HepG2 (cell line): ENCODE data around the gene MBD5. TPM values are rescaled to one million over a fixed set of nuclear protein-coding genes. Genes with fewer than 3 reads are reported as not detected.
A peak's percentile ranks its signal among the peaks of the same experiment; 100 is the strongest.

Source experiments
- CBX5 ChIP-seq: sonication (generic); formaldehyde crosslinking; IDR thresholded peaks from 2 replicates; pipeline ENCODE4 v1.4.0; 2020; ENCODE audit warnings: missing genetic modification reagents, borderline replicate concordance
- HNRNPL ChIP-seq: fragments of 200-400 bp; formaldehyde crosslinking; IDR thresholded peaks from 2 replicates; pipeline ENCODE4 v1.6.1; 2017; ENCODE audit warnings: mild to moderate bottlenecking, low read depth, low read length
- NFIB ChIP-seq: sonication (generic); formaldehyde crosslinking; IDR thresholded peaks from 2 replicates; pipeline ENCODE4 v1.9.0; 2021; ENCODE audit warnings: missing genetic modification reagents, mild to moderate bottlenecking, borderline replicate concordance
- PAWR ChIP-seq: sonication (generic); formaldehyde crosslinking; IDR thresholded peaks from 2 replicates; pipeline ENCODE4 v1.4.0; 2020; ENCODE audit warnings: missing genetic modification reagents, mild to moderate bottlenecking, borderline replicate concordance
- PCBP2 ChIP-seq: fragments of 200-400 bp; formaldehyde crosslinking; optimal IDR thresholded peaks from 2 replicates; pipeline ENCODE3; 2018; ENCODE audit warnings: low read length, low read depth; ENCODE audit not compliant: poor library complexity, severe bottlenecking
- PHB2 ChIP-seq: fragments of 450-650 bp; IDR thresholded peaks from 2 replicates; pipeline ENCODE4 v1.6.1; 2018; ENCODE audit not compliant: partially characterized antibody
- POGZ ChIP-seq: sonication (generic); formaldehyde crosslinking; IDR thresholded peaks from 2 replicates; pipeline ENCODE4 v1.4.0; 2020; ENCODE audit warnings: mild to moderate bottlenecking, missing genetic modification reagents
- TARDBP ChIP-seq: sonication (generic); formaldehyde crosslinking; IDR thresholded peaks from 2 replicates; pipeline ENCODE4 v1.8.0; 2022; ENCODE audit warnings: mild to moderate bottlenecking, missing genetic modification reagents
- TBP ChIP-seq: sonication (generic); formaldehyde crosslinking; IDR thresholded peaks from 2 replicates; pipeline ENCODE4 v1.5.0; 2020; ENCODE audit warnings: missing genetic modification reagents
- THAP11 ChIP-seq: IDR thresholded peaks from 2 replicates; pipeline ENCODE4 v1.6.1; 2016; ENCODE audit warnings: missing biosample characterization, missing genetic modification reagents
- ZC3H4 ChIP-seq: sonication (generic); formaldehyde crosslinking; IDR thresholded peaks from 2 replicates; pipeline ENCODE4 v1.4.0; 2020; ENCODE audit warnings: missing genetic modification reagents, borderline replicate concordance
- ZFAT ChIP-seq: sonication (generic); formaldehyde crosslinking; conservative IDR thresholded peaks from 2 replicates; pipeline ENCODE4 v1.8.1; 2023; ENCODE audit warnings: missing genetic modification reagents, inconsistent platforms
- ZNF331 ChIP-seq: sonication (generic); formaldehyde crosslinking; IDR thresholded peaks from 2 replicates; pipeline ENCODE4 v1.4.0; 2020; ENCODE audit warnings: missing genetic modification reagents
- ZNF724P ChIP-seq: sonication (generic); formaldehyde crosslinking; IDR thresholded peaks from 2 replicates; pipeline ENCODE4 v1.8.0; 2022; ENCODE audit warnings: missing genetic modification reagents, borderline replicate concordance
- ZSCAN9 ChIP-seq: IDR thresholded peaks from 2 replicates; pipeline ENCODE4 v1.6.1; 2016; ENCODE audit warnings: borderline replicate concordance
- polyA plus RNA-seq, 8 experiments: library from polyadenylated mRNA; depleted of rRNA in 3 of 8; stranded (reverse) in 7 of 8; unstranded in 1 of 8; fragments of >200 nt; fragmentation: Illumina TruSeq in 4 of 8; extraction: Trizol in 4 of 8; gene quantifications; 2 replicates each; pipeline versions ENCODE4 v1.2.1 to v1.2.3, GENCODE V29; 2011 to 2016; ENCODE audit warnings: low read depth in 4 of 8, missing spikeins in 1 of 8, mixed read lengths in 1 of 8; ENCODE audit not compliant: insufficient read depth in 1 of 8
- total RNA-seq, 5 experiments: library from RNA; depleted of rRNA; stranded (reverse); fragments of >200 nt; fragmentation: Illumina TruSeq; extraction: Trizol; gene quantifications; 2 replicates each; pipeline ENCODE4 v1.2.3, GENCODE V29; 2016; ENCODE audit warnings: low read depth in 1 of 5
- TF ChIP-seq, protein P1 (sequence below), 2 experiments: sonication (generic) in 1 of 2; formaldehyde crosslinking in 1 of 2; IDR thresholded peaks; 2 replicates each; pipeline versions ENCODE4 v1.4.0 to v1.6.1; 2016 to 2020; ENCODE audit warnings: borderline replicate concordance in 1 of 2, low read depth in 1 of 2, mild to moderate bottlenecking in 1 of 2, missing genetic modification reagents in 1 of 2
- TF ChIP-seq, protein P2 (sequence below): sonication (generic); formaldehyde crosslinking; IDR thresholded peaks from 2 replicates; pipeline ENCODE4 v1.4.0; 2020; ENCODE audit warnings: missing genetic modification reagents, mild to moderate bottlenecking, borderline replicate concordance
- TF ChIP-seq, protein P3 (sequence below): sonication (generic); formaldehyde crosslinking; IDR thresholded peaks from 2 replicates; pipeline ENCODE4 v1.4.0; 2020; ENCODE audit warnings: mild to moderate bottlenecking, missing genetic modification reagents, borderline replicate concordance

The MBD5 gene
- total and polyA plus RNA-seq, 2 of the 13 experiments (the other 11 are each of a cell fraction or from before 2014, with no cell fraction given): 13.5 to 26.4 TPM

- TF ChIP-seq, protein P1, sequence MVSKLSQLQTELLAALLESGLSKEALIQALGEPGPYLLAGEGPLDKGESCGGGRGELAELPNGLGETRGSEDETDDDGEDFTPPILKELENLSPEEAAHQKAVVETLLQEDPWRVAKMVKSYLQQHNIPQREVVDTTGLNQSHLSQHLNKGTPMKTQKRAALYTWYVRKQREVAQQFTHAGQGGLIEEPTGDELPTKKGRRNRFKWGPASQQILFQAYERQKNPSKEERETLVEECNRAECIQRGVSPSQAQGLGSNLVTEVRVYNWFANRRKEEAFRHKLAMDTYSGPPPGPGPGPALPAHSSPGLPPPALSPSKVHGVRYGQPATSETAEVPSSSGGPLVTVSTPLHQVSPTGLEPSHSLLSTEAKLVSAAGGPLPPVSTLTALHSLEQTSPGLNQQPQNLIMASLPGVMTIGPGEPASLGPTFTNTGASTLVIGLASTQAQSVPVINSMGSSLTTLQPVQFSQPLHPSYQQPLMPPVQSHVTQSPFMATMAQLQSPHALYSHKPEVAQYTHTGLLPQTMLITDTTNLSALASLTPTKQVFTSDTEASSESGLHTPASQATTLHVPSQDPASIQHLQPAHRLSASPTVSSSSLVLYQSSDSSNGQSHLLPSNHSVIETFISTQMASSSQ (IDR thresholded peaks at IDR 0.05; ENCODE audit: low read depth): no peak
- TF ChIP-seq, protein P1 (CRISPR knock-in tag; IDR thresholded peaks at IDR 0.05; ENCODE audit: borderline replicate concordance): no peak
- TF ChIP-seq PHB2 (no peak), NFIB (no peak), POGZ (CRISPR knock-in tag) (peak; percentile 62; the same call in 1 of the 2 replicates), THAP11 (CRISPR knock-in tag) (0 out of 2 replicates have a peak, but pooled peaks have one; percentile 40), ZNF724P (CRISPR knock-in tag) (0 out of 2 replicates have a peak, but pooled peaks have one; percentile 20), TARDBP (CRISPR knock-in tag) (0 out of 2 replicates have a peak, but pooled peaks have one; percentile 40), ZFAT (CRISPR knock-in tag) (no peak), HNRNPL (no peak), PCBP2 (no peak), ZNF331 (CRISPR knock-in tag) (0 out of 2 replicates have a peak, but pooled peaks have one; percentile 61), CBX5 (CRISPR knock-in tag) (peak; percentile 57; the same call in 1 of the 2 replicates), ZSCAN9 (CRISPR knock-in tag) (peak; percentile 75), ZC3H4 (CRISPR knock-in tag) (no peak), TBP (CRISPR knock-in tag) (no peak), PAWR (CRISPR knock-in tag) (no peak)
- TF ChIP-seq, protein P2, sequence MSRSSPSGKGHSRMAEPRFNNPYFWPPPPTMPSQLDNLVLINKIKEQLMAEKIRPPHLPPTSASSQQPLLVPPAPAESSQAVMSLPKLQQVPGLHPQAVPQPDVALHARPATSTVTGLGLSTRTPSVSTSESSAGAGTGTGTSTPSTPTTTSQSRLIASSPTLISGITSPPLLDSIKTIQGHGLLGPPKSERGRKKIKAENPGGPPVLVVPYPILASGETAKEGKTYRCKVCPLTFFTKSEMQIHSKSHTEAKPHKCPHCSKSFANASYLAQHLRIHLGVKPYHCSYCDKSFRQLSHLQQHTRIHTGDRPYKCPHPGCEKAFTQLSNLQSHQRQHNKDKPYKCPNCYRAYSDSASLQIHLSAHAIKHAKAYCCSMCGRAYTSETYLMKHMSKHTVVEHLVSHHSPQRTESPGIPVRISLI (CRISPR knock-in tag): no peak
- TF ChIP-seq, protein P3, sequence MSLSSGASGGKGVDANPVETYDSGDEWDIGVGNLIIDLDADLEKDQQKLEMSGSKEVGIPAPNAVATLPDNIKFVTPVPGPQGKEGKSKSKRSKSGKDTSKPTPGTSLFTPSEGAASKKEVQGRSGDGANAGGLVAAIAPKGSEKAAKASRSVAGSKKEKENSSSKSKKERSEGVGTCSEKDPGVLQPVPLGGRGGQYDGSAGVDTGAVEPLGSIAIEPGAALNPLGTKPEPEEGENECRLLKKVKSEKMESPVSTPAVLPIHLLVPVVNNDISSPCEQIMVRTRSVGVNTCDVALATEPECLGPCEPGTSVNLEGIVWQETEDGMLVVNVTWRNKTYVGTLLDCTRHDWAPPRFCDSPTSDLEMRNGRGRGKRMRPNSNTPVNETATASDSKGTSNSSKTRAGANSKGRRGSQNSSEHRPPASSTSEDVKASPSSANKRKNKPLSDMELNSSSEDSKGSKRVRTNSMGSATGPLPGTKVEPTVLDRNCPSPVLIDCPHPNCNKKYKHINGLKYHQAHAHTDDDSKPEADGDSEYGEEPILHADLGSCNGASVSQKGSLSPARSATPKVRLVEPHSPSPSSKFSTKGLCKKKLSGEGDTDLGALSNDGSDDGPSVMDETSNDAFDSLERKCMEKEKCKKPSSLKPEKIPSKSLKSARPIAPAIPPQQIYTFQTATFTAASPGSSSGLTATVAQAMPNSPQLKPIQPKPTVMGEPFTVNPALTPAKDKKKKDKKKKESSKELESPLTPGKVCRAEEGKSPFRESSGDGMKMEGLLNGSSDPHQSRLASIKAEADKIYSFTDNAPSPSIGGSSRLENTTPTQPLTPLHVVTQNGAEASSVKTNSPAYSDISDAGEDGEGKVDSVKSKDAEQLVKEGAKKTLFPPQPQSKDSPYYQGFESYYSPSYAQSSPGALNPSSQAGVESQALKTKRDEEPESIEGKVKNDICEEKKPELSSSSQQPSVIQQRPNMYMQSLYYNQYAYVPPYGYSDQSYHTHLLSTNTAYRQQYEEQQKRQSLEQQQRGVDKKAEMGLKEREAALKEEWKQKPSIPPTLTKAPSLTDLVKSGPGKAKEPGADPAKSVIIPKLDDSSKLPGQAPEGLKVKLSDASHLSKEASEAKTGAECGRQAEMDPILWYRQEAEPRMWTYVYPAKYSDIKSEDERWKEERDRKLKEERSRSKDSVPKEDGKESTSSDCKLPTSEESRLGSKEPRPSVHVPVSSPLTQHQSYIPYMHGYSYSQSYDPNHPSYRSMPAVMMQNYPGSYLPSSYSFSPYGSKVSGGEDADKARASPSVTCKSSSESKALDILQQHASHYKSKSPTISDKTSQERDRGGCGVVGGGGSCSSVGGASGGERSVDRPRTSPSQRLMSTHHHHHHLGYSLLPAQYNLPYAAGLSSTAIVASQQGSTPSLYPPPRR (CRISPR knock-in tag): no peak
These were observed 180.4 kb downstream of the MBD5 start (continued) for GRCh38 chr2:148201075-148202004.
